Tongue (tissue), 3 donors: ENCODE measurements around the gene GOLGA2. TPM values are rescaled to one million over a fixed set of nuclear protein-coding genes. Genes with fewer than 3 reads are reported as not detected.

Experiments used
- DNase-seq: peaks from one replicate; pipeline ENCODE4 v3.0.0-alpha.2; 2015
- small RNA-seq: library from RNA; depleted of rRNA; stranded (forward); fragments of <200 nt; gene quantifications from one replicate; pipeline ENCODE3, GENCODE V24; 2014; ENCODE audit warnings: low replicate concordance
- total RNA-seq: library from RNA; depleted of rRNA; stranded (reverse); fragments of >200 nt; gene quantifications from one replicate; pipeline ENCODE4 v1.2.3, GENCODE V29; 2014

GOLGA2 gene
- total RNA-seq, 1 donor from 2014 or later, result 134 TPM

- DNase-seq, result no peak
These were observed 63.9 kb downstream of the GOLGA2 start for GRCh38 chr9:128211981-128212281.

- no peak for DNase-seq
These were observed 64.4 kb downstream of the GOLGA2 start for GRCh38 chr9:128211186-128211980.

GRCh38 chr9:128208946-128209669 is 66.7 kb downstream of the GOLGA2 start:
- DNase-seq, result no peak

GRCh38 chr9:128208386-128208785 is 67.4 kb downstream of the GOLGA2 start:
- no peak for DNase-seq

- no peak for DNase-seq
These were observed 68.6 kb downstream of the GOLGA2 start for GRCh38 chr9:128206916-128207910.

GRCh38 chr9:128206484-128206883 is 69.3 kb downstream of the GOLGA2 start:
- DNase-seq, result no peak

Small RNAs within 50 kb of the gene (small RNA-seq; reads per million reads assigned to genes)
- gene MIR199B (1,303 reads per million, percentile 99 among the genes with 10 or more reads in this experiment), gene MIR3154 (not detected)

Other genes with a start within 250 kb of the GOLGA2 start
- gene NAIF1, start 208.7 kb downstream of the GOLGA2 start, total RNA-seq, result 9.6 TPM
- 39.2 TPM for gene SLC25A25, start 207.8 kb downstream of the GOLGA2 start, total RNA-seq
- gene PTGES2, start 148.3 kb downstream of the GOLGA2 start, total RNA-seq, result 55.2 TPM
- gene LCN2, start 126.6 kb downstream of the GOLGA2 start, total RNA-seq, result 19.7 TPM
- 34.5 TPM for gene BBLN, start 115.7 kb downstream of the GOLGA2 start, total RNA-seq
- gene CIZ1, start 84.4 kb downstream of the GOLGA2 start, total RNA-seq, result 30.1 TPM
- gene DNM1, start 72.6 kb downstream of the GOLGA2 start, total RNA-seq, result 31.9 TPM
- 14.7 TPM for gene SWI5, start 269 bp upstream of the GOLGA2 start, total RNA-seq
- 9.6 TPM for gene TRUB2, start 46.4 kb upstream of the GOLGA2 start, total RNA-seq
- gene COQ4, start 46.8 kb upstream of the GOLGA2 start, total RNA-seq, result 29.8 TPM
- gene SLC27A4, start 64.5 kb upstream of the GOLGA2 start, total RNA-seq, result 11.5 TPM
- 28.8 TPM for gene URM1, start 95.4 kb upstream of the GOLGA2 start, total RNA-seq
- 63.2 TPM for gene CERCAM, start 144.8 kb upstream of the GOLGA2 start, total RNA-seq
- 20.9 TPM for gene ODF2, start 180.0 kb upstream of the GOLGA2 start, total RNA-seq
- 32.0 TPM for gene GLE1, start 228.7 kb upstream of the GOLGA2 start, total RNA-seq